HG03457 (cell line): Measurements from ENCODE around the gene AQP3.
"Not testable (repeated sequence)": the region's sequence is repeated elsewhere in the genome, so short reads cannot be mapped to it uniquely, and the experiment has no call there.

Experiments used
- ATAC-seq: cut with Tn5 transposase; IDR thresholded peaks from one replicate; pipeline ENCODE4 v1.9.1; 2021; ENCODE audit warnings: moderate number of reproducible peaks; ENCODE audit not compliant: unreplicated experiment

Gene AQP3

DNA sequence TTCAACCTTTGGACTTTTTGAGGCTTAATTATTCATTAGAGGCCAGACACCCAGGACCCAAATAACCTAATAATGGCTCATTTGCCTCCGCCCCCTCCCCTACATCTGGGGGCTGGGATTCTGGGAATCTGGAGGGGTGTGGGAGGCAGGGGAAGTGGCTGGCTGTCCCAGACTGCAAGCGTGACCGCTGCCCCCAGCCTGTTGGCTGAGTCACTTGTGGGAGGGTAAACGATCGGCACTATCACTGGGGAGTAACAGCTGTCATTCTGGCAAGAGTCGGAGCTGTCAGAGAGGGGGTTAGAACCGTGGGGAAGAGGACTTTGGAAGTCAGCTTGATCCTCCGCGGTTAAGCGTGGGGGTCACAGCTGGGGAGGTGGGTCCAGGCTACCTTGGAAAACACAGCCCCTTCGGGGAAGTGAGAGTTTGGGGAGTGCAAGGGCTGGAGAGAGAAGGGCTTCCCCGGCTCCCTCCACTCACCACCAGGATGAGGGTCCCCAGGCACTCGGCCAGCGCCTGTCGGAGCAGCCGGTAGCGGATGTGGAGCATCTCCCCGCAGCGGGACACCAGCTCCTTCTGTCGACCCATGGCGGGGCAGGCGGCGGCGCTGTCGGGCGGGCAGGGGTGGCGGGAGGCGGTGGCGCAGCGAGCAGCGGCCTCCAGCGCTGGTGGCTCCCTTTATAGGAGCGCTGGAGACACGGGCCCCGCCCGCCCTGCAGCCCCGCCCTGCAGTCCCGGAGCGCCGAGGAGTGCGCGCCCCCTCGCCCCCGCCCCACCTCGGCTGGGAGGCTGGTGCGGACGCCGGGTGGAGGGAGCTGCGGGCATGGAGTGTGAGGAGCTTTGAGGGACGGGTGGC is at the start of gene AQP3:
TSS of gene AQP3 (minus strand) at position 648 of the 853 bp plus-strand sequence. CDS start at position 585, 63 bp downstream.
- ATAC-seq: peak; percentile 26

DNA sequence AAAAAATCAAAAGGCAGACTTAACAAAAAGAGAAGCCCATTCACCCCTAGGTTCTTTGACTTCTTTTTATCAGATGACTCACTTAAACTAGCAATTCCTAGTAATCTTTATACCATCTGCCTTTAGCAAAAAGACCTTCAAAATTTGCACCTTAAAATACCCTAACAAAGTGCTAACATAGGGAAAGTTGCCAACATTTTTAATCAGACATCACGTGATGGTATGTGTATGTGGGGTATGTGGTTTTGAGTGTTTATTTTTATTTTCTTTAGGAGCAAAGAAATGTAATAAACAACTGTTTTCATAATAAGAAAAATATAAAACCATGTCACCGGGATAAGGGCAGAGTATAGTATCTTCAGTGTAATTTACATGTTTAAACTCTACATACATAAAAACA is 46.4 kb upstream of the AQP3 start:
- not testable (repeated sequence) for ATAC-seq

DNA sequence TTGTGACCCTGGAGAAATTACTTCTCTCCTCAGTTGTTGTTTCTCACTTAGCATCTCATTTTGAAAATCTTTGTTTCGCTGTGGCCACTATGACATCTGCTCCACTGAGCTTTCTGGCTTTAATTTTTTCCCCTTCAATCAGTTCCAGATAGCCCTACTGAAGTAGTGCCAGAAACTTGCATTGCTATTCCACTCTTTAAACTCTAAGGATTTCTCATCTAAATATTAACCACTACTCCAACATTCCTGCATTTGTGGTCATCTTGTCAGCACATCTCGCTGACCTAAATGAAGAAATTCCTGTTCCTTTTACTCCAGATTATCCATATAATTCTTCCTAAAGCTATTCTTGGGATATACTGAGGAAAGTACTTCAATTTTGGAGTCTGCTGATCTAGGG is 41.7 kb upstream of the AQP3 start:
- no peak for ATAC-seq

DNA sequence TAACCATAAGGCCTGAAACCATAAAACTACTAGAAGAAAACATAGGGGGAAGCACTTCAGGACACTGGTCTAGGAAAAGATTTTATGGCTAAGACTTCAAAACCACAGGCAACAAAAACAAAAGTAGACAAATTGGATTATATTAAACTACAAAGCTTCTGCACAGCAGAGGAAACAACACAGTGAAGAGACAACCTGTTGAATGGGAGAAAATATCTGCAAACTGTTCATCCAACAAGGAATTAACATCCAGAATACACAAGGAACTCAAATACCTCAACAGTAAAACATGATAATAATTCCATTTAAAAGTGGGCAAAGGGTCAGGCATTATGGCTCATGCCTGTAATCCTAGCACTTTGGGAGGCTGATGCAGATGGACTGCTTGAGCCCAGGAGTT is 37.9 kb upstream of the AQP3 start:
- not testable (repeated sequence) for ATAC-seq

DNA sequence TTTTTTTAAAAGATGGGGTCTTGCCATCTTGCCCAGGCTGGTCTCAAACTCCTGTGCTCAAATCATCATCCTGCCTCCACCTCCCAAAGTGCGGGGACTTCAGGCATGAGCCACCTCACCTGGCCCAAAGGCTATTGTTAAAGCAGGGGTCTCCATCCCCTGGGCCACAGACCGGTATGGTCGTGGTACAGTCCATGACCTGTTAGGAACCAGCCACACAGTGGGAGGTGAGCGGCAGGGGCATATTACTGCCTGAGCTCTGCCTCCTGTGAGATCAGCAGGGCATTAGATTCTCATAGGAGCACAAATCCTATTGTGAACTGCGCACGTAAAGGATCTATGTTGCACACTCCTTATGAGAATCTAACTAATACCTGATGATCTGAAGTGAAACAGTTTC is 33.6 kb upstream of the AQP3 start:
- no peak for ATAC-seq

DNA sequence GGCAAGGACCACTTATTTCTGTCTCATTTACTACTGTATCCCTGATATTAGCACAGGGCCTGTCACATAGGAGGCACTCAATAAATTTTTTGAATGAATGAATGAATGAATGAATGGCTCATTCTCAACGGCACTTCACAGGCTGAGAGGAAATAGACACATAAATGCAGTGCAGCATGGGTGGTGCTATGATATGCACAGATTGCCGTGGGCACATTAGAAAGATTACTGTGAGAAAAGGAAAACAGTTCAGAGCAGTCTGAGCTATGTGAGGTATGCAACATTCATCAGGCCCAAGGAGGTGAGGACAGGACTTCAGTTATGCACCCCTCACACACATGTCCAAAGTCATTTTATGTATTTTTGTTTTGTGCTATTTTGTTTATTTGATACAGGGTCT is 32.7 kb upstream of the AQP3 start:
- no peak for ATAC-seq

DNA sequence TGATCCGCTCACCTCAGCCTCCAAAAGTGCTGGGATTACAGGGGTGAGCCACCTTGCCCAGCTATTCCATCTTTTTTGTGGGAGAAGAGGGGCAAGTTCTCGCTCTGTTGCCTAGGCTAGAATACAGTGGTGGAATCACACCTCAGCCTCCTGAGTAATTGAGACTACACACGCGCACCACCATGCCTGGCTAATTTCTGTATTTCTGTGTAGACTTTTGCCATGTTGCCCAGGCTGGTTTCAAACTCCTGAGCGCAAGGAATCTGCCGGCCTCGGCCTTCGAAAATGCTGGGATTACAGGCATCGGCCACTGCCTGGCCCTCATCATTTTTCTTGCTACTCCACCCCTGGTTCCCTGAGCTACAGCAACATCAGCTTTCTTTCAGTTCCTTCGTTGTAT is 29.1 kb upstream of the AQP3 start:
- no peak for ATAC-seq

DNA sequence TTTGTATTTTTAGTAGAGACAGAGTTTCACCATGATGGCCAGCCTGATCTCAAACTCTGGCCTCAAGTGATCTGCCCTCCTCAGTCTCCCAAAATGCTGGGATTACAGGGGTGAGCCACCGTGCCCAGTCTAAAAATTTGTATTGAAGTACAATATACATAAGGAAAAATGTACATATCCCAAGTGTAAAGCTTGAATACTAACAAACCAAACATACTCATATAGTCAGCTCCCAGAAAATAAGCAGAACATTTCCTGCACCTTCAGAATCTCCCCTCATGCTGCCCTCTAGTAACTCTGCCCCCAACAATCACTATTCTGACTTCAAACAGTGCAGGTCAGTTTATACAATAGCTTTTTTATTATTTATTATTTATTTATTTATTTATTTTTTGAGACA is 28.0 kb upstream of the AQP3 start:
- no peak for ATAC-seq

DNA sequence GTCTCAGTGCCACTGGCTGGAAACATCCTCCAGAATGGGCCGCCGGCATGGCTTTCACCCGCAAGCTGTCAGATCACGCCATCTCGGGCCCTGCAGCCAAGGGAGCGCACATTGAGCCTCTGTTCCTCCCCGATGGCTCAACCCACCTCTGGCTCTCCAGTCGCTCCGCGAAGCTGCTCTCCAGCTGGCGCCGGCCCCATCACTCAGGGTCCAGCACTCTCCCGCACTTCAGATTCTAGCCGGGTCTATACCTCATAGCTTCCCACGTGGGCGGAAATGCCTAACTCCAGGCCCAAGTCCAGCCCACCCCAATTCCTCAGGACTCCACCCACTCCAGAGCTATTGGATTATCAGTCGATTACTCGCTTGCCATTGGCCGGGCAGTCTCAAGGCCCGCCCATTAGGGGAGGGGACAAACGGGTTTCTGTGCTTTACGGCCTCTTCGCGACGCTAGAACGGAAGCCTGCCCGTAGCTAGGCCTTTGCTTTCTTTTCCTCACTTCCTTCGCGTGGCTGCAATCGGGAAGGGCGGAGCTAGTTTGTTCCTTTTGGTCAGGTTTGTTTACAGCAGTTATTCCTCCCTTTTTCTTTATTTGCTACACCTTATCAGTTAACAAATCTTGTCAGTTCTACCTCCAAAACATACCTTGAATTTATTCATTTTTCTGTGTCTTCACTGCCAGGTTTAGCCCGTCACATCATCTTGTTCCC is 26.4 kb upstream of the AQP3 start, which contains the start of gene NOL6:
TSS of gene NOL6 (minus strand) at position 282 of the 710 bp plus-strand sequence. CDS start at position 200, 82 bp downstream.
- peak; percentile 92 for ATAC-seq

DNA sequence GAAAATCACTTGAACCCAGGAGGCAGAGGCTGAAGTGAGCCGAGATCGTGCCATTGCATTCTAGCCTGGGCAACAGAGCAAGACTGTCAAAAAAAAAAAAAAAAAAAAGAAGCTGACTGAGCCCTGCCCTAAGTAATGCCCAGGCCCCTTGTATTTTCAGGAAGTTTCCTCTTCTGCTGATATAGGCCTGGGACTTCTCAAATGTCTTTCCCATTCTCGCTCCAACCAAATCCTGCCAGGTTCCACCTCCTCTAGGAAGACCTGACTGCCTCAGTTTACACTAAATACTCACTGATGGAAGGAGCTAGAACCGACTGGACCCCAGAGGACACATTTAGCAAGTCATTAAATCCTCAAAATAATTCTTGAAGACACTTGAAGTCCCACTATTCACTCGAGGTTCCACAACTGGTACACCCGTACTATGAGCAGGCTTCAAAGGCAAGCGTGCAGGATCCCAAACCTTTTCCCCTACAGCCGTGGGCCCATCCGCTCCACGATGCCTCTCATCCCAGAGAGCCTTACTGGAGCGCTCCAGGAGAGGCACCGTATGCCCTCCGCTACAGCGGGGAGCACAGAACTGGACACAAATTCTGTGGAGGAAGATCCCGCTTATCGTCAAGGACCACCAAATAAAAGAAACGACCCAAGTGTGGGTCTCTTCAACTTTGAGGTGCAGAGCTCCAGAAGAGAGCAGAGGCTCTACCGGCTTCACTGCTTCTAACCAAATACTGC is 25.7 kb upstream of the AQP3 start:
- ATAC-seq: no peak

DNA sequence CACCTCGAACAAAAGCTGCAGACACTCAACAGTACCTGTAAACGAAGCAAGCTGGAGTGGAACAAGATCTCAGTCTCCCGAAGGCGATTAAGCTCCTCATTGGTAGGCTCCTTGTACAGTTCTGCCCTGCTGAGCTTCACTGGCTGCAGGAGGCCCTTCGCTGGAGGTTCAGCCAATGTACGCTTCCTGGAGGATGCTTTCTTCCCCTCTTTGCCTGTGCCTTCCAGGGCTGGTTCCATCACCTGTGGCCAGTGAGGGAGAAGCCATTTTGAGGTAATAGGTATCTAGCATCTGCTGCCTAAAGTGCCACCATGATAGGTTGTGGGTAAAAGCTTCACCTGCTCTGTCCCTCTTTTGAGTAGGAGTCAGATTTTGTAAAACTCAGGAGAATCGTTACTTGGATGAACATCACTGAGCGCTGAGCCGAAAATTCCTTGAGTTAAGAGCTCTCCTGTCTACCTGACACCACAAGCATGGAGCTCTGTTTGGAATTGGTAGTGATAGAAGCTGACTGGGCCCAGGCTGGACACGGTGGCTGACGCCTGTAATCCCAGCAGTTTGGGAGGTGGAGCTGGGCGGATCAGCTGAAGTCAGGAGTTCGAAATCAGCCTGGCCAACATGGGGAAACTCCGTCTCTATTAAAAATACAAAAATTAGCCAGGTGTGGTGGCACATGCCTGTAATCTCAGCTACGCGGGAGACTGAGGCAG is 24.9 kb upstream of the AQP3 start:
- no peak for ATAC-seq

DNA sequence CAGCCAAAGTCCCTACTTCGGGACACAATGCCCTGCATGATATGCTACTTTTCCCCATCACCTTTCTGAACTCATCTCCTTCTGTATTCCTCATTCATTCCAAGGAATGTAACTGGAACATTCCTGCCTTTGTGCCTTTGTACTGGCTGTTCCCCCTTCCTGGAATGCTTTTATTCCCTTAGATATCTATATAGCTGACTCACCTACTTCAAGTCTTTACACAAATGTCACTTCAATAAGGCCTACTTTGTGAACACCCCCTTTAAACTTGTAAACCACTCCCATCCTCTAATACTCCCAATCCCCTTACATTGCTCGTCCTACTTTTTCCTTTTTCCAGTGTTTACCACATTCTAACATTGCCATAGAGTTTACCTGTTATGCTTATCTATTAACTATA is 24.0 kb upstream of the AQP3 start:
- ATAC-seq: no peak

DNA sequence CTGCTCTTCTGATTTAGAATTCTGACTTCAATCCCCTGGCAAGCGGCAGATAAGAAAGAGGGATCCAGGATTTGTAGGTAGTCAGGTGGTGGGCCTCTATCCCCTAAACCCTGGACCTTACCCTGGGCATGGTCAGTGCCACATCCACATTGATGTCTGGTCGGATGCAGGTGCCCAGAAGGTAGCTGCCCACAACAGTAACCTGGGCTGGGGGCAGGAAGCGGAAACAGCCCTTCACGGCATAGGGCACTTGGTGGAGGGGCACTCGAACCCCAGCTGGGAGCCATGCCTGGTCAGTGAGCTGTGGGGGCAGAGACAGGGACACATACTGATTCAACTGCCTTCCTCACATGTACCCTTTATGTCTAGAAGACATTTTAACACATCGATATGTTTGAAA is 22.5 kb upstream of the AQP3 start:
- no peak for ATAC-seq

DNA sequence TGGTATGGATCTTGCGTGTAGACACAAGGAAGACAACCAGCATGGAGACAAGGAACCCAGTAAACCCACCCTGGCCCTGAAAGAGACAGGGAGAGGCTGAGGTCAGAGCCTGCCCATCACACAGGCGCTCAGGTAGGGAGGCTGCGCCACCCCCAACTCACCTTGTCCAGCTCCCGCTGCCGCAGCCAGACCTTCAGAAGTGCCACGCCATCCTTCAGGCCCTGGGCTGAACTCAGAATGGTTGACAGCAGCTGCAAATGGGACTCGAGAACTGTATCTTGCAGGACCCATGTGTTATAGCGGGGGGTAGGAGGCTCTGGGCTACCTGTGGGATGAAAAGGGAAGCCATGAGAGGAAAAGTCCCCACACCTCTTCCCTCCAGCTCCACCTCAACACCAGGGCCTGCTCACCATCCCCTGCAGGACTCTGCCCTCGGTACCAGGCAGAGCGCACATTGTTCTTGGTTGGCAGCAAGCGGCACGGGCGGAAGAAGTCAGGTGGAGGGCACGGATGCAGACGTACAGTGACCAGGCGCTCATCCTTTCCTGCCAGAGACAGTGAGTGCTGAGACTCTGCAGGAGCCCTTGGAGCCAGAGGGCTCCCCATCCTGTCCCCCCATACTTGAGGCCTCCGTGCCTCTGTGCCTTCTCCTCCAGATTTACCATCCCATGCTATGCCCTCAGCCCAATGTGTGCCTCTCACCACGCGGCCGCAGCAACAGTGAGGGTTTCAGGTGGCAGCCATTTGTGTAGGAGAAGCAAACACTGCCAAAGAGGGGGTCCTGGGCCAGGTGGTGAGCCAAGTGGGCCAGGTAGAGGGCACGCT is 21.6 kb upstream of the AQP3 start:
- no peak for ATAC-seq

DNA sequence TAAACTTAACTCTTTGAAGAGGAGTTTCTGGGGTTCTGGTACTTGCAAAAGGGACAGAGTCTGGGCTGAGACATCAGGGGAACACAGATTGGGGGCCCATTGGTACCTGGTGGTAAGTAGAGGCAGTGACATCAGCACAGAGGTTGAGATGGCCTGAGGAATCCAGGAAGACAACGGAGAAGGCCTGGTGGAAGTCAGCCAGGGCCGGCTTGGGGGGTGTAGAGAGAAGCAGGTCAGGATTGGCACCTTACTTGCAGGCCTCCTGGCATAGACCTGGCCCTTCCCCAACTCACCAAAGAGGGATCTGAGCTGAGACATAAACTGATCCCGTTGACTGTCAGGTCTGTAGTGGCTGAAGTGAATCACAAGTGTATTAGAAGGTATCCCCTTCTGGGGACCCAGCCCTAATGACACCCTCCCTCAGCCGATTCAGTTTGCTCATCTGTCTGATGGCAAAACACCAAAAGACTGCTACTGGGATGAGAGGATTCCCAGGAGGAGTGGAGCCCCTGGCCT is 20.9 kb upstream of the AQP3 start:
- no peak for ATAC-seq

DNA sequence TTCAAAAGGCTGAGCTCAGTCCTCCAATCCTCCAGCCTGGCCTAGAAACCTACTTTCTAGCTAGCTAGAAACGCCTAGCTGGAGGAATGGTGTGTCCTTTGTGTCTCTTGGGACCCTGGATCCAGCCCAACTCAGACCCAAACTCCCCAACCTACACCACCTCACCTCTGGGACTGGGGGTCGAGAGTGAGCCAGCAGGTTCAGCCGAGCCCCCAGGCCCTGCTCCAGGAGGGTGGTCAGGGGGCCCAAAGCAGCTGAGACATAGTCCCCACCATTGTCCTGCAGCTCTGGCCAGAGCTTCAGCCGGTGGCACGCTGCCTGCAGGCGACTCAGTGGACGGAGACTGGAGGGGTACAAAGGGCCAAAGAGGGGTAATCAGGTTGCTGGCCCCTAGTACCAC is 20.1 kb upstream of the AQP3 start:
- no peak for ATAC-seq

DNA sequence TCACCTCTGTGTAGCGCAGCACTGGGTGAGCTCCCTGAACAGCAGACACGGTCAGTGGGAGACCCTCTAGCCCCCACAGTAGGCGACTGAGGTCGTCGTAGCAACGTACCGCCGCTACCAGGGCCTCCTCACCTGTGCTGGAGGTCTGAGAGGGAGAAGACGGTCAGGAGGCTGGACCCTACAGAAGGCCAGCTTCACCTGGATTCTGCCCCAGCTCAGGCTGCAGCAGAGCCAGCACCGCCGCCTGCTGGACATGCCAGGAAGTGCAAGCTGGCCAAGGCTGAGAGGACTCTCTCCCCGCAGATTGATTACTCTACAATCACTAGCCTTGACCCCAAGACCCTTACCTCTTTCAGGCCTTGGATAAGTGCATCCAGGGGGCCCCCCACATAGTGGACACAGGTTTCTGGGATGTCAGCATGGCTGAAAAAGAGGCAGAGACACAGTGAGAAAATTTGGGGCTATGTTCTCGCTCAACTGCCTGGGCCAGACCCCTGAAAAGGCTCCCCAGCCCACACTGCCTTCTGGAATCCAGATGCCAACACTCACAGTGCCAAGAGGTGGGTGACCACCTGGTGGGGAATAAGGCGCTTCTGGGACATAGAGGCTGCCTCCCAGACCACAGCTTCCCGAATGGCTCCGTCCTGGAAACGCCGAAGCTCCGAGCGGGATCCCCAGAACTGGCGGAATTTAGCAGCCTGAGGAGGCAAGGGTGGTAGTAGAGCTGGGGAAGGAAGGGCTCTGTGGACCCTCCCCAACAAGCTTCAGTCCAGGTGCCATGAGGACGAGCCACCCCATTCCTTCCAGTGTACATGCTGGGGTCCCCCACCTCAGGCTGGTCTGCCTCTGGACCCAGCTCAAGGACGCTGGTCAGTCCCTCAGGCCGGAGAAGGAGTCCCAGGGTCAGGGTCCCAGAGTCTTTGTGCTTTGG is 19.4 kb upstream of the AQP3 start:
- no peak for ATAC-seq
